H9 (cell line): ENCODE measurements around the gene CLTCL1. TPM values are rescaled to one million over a fixed set of nuclear protein-coding genes. Genes with fewer than 3 reads are reported as not detected.

Experiments used
- DNase-seq: peaks from one replicate; pipeline ENCODE4 v3.0.0-alpha.2; 2017
- H2AFZ ChIP-seq: one replicate; pipeline ENCODE4 v1.6.1; 2013; ENCODE audit warnings: mild to moderate bottlenecking, low read length, control low read depth, moderate library complexity
- H2AK5ac ChIP-seq: 2 replicates; pipeline ENCODE4 v1.6.1; 2013; ENCODE audit warnings: low read length, control low read depth, mixed read lengths; ENCODE audit not compliant: insufficient read length
- H2BK120ac ChIP-seq: one replicate; pipeline ENCODE4 v1.6.1; 2013; ENCODE audit warnings: low read depth, mild to moderate bottlenecking, low read length, control low read depth, inconsistent platforms; ENCODE audit not compliant: poor library complexity, severe bottlenecking
- H2BK12ac ChIP-seq: 2 replicates; pipeline ENCODE4 v1.6.1; 2013; ENCODE audit warnings: low read length, control low read depth, mixed read lengths, low read depth; ENCODE audit not compliant: insufficient read length
- H2BK15ac ChIP-seq: 2 replicates; pipeline ENCODE4 v1.6.1; 2013; ENCODE audit warnings: low read depth, low read length, control low read depth
- H2BK20ac ChIP-seq: one replicate; pipeline ENCODE4 v1.6.1; 2013; ENCODE audit warnings: low read depth, mild to moderate bottlenecking, low read length, control low read depth, inconsistent platforms; ENCODE audit not compliant: poor library complexity, severe bottlenecking
- H2BK5ac ChIP-seq: 2 replicates; pipeline ENCODE4 v1.6.1; 2013; ENCODE audit warnings: low read length, control low read depth, mixed read lengths; ENCODE audit not compliant: insufficient read length
- H3K14ac ChIP-seq: 2 replicates; pipeline ENCODE4 v1.6.1; 2013; ENCODE audit warnings: low read length, control low read depth; ENCODE audit not compliant: insufficient read depth
- H3K18ac ChIP-seq: 2 replicates; pipeline ENCODE4 v1.6.1; 2013; ENCODE audit warnings: low read depth, mild to moderate bottlenecking, mixed read lengths, low read length, control low read depth; ENCODE audit not compliant: insufficient read length
- H3K23ac ChIP-seq: 2 replicates; pipeline ENCODE4 v1.6.1; 2013; ENCODE audit warnings: low read length, control low read depth, mixed read lengths, low read depth; ENCODE audit not compliant: insufficient read length
- H3K23me2 ChIP-seq: 2 replicates; pipeline ENCODE4 v1.6.1; 2013; ENCODE audit warnings: low read depth, mild to moderate bottlenecking, mixed read lengths, low read length, control low read depth; ENCODE audit not compliant: insufficient read length, poor library complexity, severe bottlenecking
- H3K27ac ChIP-seq: 2 replicates; pipeline ENCODE4 v1.5.1; 2013; ENCODE audit warnings: low read length, control low read depth, mixed read lengths, low read depth; ENCODE audit not compliant: insufficient read length
- H3K27me3 ChIP-seq: 2 replicates; pipeline ENCODE4 v1.6.1; 2013; ENCODE audit warnings: low read length, control low read depth, inconsistent platforms; ENCODE audit not compliant: insufficient read depth
- H3K4ac ChIP-seq: 2 replicates; pipeline ENCODE4 v1.6.1; 2013; ENCODE audit warnings: low read depth, mild to moderate bottlenecking, control low read depth, inconsistent platforms, low read length, moderate library complexity
- H3K4me1 ChIP-seq: 2 replicates; pipeline ENCODE4 v1.6.1; 2013; ENCODE audit warnings: low read length, control low read depth, inconsistent platforms; ENCODE audit not compliant: insufficient read depth
- H3K4me2 ChIP-seq: 2 replicates; pipeline ENCODE4 v1.6.1; 2013; ENCODE audit warnings: low read length, control low read depth, mixed read lengths; ENCODE audit not compliant: insufficient read length, insufficient read depth
- H3K56ac ChIP-seq: 2 replicates; pipeline ENCODE4 v1.6.1; 2013; ENCODE audit warnings: low read depth, mild to moderate bottlenecking, mixed read lengths, low read length, control low read depth; ENCODE audit not compliant: insufficient read length
- H3K79me1 ChIP-seq: 2 replicates; pipeline ENCODE4 v1.6.1; 2013; ENCODE audit warnings: low read depth, mild to moderate bottlenecking, moderate library complexity, low read length, control low read depth, inconsistent platforms; ENCODE audit not compliant: insufficient read depth, poor library complexity, severe bottlenecking
- H3K79me2 ChIP-seq: 2 replicates; pipeline ENCODE4 v1.6.1; 2013; ENCODE audit warnings: low read length, control low read depth, inconsistent platforms; ENCODE audit not compliant: insufficient read depth
- H3K9ac ChIP-seq: 2 replicates; pipeline ENCODE4 v1.6.1; 2013; ENCODE audit warnings: low read length, control low read depth, mixed read lengths; ENCODE audit not compliant: insufficient read length; ENCODE audit errors: extremely low read depth
- H3K9me3 ChIP-seq: one replicate; pipeline ENCODE4 v1.6.1; 2013; ENCODE audit warnings: low read depth, low read length, inconsistent platforms; ENCODE audit not compliant: control insufficient read depth
- H3T11ph ChIP-seq: one replicate; pipeline ENCODE4 v1.6.1; 2013; ENCODE audit warnings: mild to moderate bottlenecking, low read length, control low read depth, inconsistent platforms
- H4K20me1 ChIP-seq: one replicate; pipeline ENCODE4 v1.6.1; 2013; ENCODE audit not compliant: control insufficient read depth, insufficient read length, insufficient read depth
- H4K5ac ChIP-seq: 2 replicates; pipeline ENCODE4 v1.6.1; 2013; ENCODE audit warnings: low read depth, mild to moderate bottlenecking, mixed read lengths, low read length, control low read depth; ENCODE audit not compliant: insufficient read length
- H4K8ac ChIP-seq: replicated peaks from 2 replicates; pipeline ENCODE4 v1.6.1; 2013; ENCODE audit warnings: low read length, control low read depth, mixed read lengths, low read depth; ENCODE audit not compliant: insufficient read length
- H4K91ac ChIP-seq: 2 replicates; pipeline ENCODE4 v1.6.1; 2013; ENCODE audit warnings: low read depth, mild to moderate bottlenecking, moderate library complexity, mixed read lengths, low read length, control low read depth; ENCODE audit not compliant: insufficient read length
- H3K27ac Mint-ChIP-seq, 3 experiments: 2 replicates in 2 of 3; 3 replicates in 1 of 3; pipeline ENCODE4 v1.8.0; 2020 to 2021; ENCODE audit warnings: mixed read lengths in 3 of 3, mild to moderate bottlenecking in 1 of 3, moderate library complexity in 1 of 3
- H3K27me3 Mint-ChIP-seq: 2 replicates; pipeline ENCODE4 v1.8.0; 2021; ENCODE audit warnings: low read depth, mild to moderate bottlenecking, moderate library complexity, mixed read lengths
- H3K36me3 Mint-ChIP-seq, 3 experiments: 2 replicates in 2 of 3; 3 replicates in 1 of 3; pipeline ENCODE4 v1.8.0; 2020 to 2021; ENCODE audit warnings: low read depth in 3 of 3, mixed read lengths in 3 of 3; ENCODE audit not compliant: insufficient read depth in 1 of 3
- H3K4me1 Mint-ChIP-seq, 2 experiments: 2 replicates each; pipeline ENCODE4 v1.8.0; 2020; ENCODE audit warnings: mixed read lengths in 2 of 2
- H3K4me3 Mint-ChIP-seq, 2 experiments: 2 replicates in 1 of 2; 3 replicates in 1 of 2; pipeline ENCODE4 v1.8.0; 2020 to 2021; ENCODE audit warnings: mild to moderate bottlenecking in 2 of 2, mixed read lengths in 2 of 2, moderate library complexity in 1 of 2
- H3K9me3 Mint-ChIP-seq, 2 experiments: 2 replicates in 1 of 2; 3 replicates in 1 of 2; pipeline ENCODE4 v1.8.0; 2020; ENCODE audit warnings: mild to moderate bottlenecking in 2 of 2, mixed read lengths in 2 of 2, moderate library complexity in 1 of 2
- CTCF ChIP-seq: fragments of 200-600 bp; sonication (generic); conservative IDR thresholded peaks from 3 replicates; pipeline ENCODE4 v1.8.0; 2021; ENCODE audit warnings: antibody characterized with exemption, mild to moderate bottlenecking
- WGBS: extraction: QIAGEN DNeasy Blood & Tissue Kit; methylation state at CpG from one replicate; pipeline ENCODE4 v1.1.7; 2013; ENCODE audit warnings: missing lambda C conversion rate, low lambda C conversion rate, mixed read lengths; ENCODE audit not compliant: insufficient read length; ENCODE audit errors: extremely low coverage; 5-methylcytosine and 5-hydroxymethylcytosine counted together
- total RNA-seq: library from RNA; stranded (reverse); gene quantifications from 2 replicates; pipeline ENCODE4 v1.2.1, GENCODE V29; 2021

The CLTCL1 gene
- total RNA-seq, 1 experiment from 2014 or later: 11.1 TPM

- H3K79me1 ChIP-seq: no peaks in the 10 kb centered on the region
- H3K18ac ChIP-seq: no peak overlapping the region
- H3K27me3 Mint-ChIP-seq: no peaks in the 10 kb centered on the region
- no CpG with 5 or more reads among the region's 6 CpGs for WGBS
- H3K4ac ChIP-seq: no peak overlapping the region
- H2BK120ac ChIP-seq: no peak overlapping the region
- H4K91ac ChIP-seq: no peak overlapping the region
- H3K4me3 Mint-ChIP-seq: no peak overlapping the region
- H3K23ac ChIP-seq: no peak overlapping the region
- no peaks in the 10 kb centered on the region for H3K79me2 ChIP-seq
- no peak for DNase-seq
- H4K5ac ChIP-seq: no peak overlapping the region
- no peak overlapping the region for H3K9ac ChIP-seq
- no peaks in the 10 kb centered on the region for H3K9me3 Mint-ChIP-seq
- H3K36me3 Mint-ChIP-seq: peaks cover 0 to 20% (median 10%) of the 10 kb centered on the region in 3 experiments; a peak in 6 of 7 replicates
- no peak overlapping the region; a peak in 1 of 7 replicates for H3K27ac Mint-ChIP-seq
- H3K56ac ChIP-seq: no peak overlapping the region
- no peak overlapping the region for H3K27ac ChIP-seq
- TF ChIP-seq CTCF: no peak
- H2AK5ac ChIP-seq: no peak overlapping the region
- H3K14ac ChIP-seq: no peak overlapping the region
- no peaks in the 10 kb centered on the region for H3K9me3 ChIP-seq
- no peak overlapping the region for H2BK5ac ChIP-seq
- no peaks in the 10 kb centered on the region for H4K20me1 ChIP-seq
- no peaks in the 10 kb centered on the region for H3K4me1 Mint-ChIP-seq
- H2AFZ ChIP-seq: no peak overlapping the region
- H2BK20ac ChIP-seq: no peak overlapping the region
- H3K4me2 ChIP-seq: no peak overlapping the region
- no peak overlapping the region for H3T11ph ChIP-seq
- H2BK12ac ChIP-seq: no peak overlapping the region
- H3K27me3 ChIP-seq: no peaks in the 10 kb centered on the region
- H2BK15ac ChIP-seq: no peak overlapping the region
- no peaks in the 10 kb centered on the region for H3K23me2 ChIP-seq
- no peak overlapping the region for H4K8ac ChIP-seq
- no peaks in the 10 kb centered on the region for H3K4me1 ChIP-seq
Observed at GRCh38 chr22:19241593-19241906, 50.0 kb downstream of the CLTCL1 start.
